ENCODE data around the gene SHISA9. TPM values are rescaled to one million over a fixed set of nuclear protein-coding genes. Genes with fewer than 3 reads are reported as not detected.

Gene SHISA9
- total RNA-seq, 2 donors from 2014 or later = not detected

GRCh38 chr16:13146829-13147228, 245.4 kb downstream of the SHISA9 start:
- ATAC-seq (no peak), DNase-seq (no peak)
- H3K27ac Mint-ChIP-seq = no peak overlapping the region
- H3K9me3 ChIP-seq (ENCODE audit: control insufficient read depth, low read length, poor library complexity, severe bottlenecking) = no peaks in the 10 kb centered on the region
- H3K4me1 Mint-ChIP-seq = no peaks in the 10 kb centered on the region
- H3K36me3 Mint-ChIP-seq (ENCODE audit: low read depth) = no peaks in the 10 kb centered on the region
- no peaks in the 10 kb centered on the region for H3K27me3 Mint-ChIP-seq
- H3K4me3 Mint-ChIP-seq = no peak overlapping the region

GRCh38 chr16:13148294-13148693, 246.9 kb downstream of the SHISA9 start:
- DNase-seq = no peak
- Mint-ChIP-seq H3K4me1 (no peaks in the 10 kb centered on the region), H3K27ac (no peak overlapping the region), H3K36me3 (ENCODE audit: low read depth) (no peaks in the 10 kb centered on the region), H3K4me3 (no peak overlapping the region), H3K27me3 (no peaks in the 10 kb centered on the region)
- no peak for ATAC-seq
- H3K9me3 ChIP-seq (ENCODE audit: control insufficient read depth, low read length, poor library complexity, severe bottlenecking) = no peaks in the 10 kb centered on the region

- no peaks in the 10 kb centered on the region for H3K36me3 Mint-ChIP-seq (ENCODE audit: low read depth)
- H3K27ac Mint-ChIP-seq = no peak overlapping the region
- H3K9me3 ChIP-seq (ENCODE audit: control insufficient read depth, low read length, poor library complexity, severe bottlenecking) = no peaks in the 10 kb centered on the region
- no peaks in the 10 kb centered on the region for H3K4me1 Mint-ChIP-seq
- no peaks in the 10 kb centered on the region for H3K27me3 Mint-ChIP-seq
- no peak overlapping the region for H3K4me3 Mint-ChIP-seq
- DNase-seq (no peak), ATAC-seq (no peak)
Observed at GRCh38 chr16:13148836-13149235, 247.4 kb downstream of the SHISA9 start.

- no peak for DNase-seq
- Mint-ChIP-seq H3K4me3 (no peak overlapping the region), H3K36me3 (ENCODE audit: low read depth) (no peaks in the 10 kb centered on the region), H3K27ac (no peak overlapping the region), H3K27me3 (no peaks in the 10 kb centered on the region), H3K4me1 (no peaks in the 10 kb centered on the region)
- H3K9me3 ChIP-seq (ENCODE audit: control insufficient read depth, low read length, poor library complexity, severe bottlenecking) = no peaks in the 10 kb centered on the region
- ATAC-seq = no peak
Observed at GRCh38 chr16:13150181-13150885, 248.9 kb downstream of the SHISA9 start.

GRCh38 chr16:13153696-13154095, 252.3 kb downstream of the SHISA9 start:
- H3K27me3 Mint-ChIP-seq = no peaks in the 10 kb centered on the region
- ATAC-seq = no peak
- DNase-seq = no peak
- no peaks in the 10 kb centered on the region for H3K9me3 ChIP-seq (ENCODE audit: control insufficient read depth, low read length, poor library complexity, severe bottlenecking)
- no peaks in the 10 kb centered on the region for H3K36me3 Mint-ChIP-seq (ENCODE audit: low read depth)
- H3K4me3 Mint-ChIP-seq = no peak overlapping the region
- H3K4me1 Mint-ChIP-seq = no peaks in the 10 kb centered on the region
- H3K27ac Mint-ChIP-seq = no peak overlapping the region

- DNase-seq = no peak
- Mint-ChIP-seq H3K27ac (no peak overlapping the region), H3K27me3 (no peaks in the 10 kb centered on the region), H3K4me1 (no peaks in the 10 kb centered on the region), H3K4me3 (no peak overlapping the region), H3K36me3 (ENCODE audit: low read depth) (no peaks in the 10 kb centered on the region)
- no peaks in the 10 kb centered on the region for H3K9me3 ChIP-seq (ENCODE audit: control insufficient read depth, low read length, poor library complexity, severe bottlenecking)
- no peak for ATAC-seq
Observed at GRCh38 chr16:13154799-13155198, 253.4 kb downstream of the SHISA9 start.

- no peaks in the 10 kb centered on the region for H3K36me3 Mint-ChIP-seq (ENCODE audit: low read depth)
- H3K4me1 Mint-ChIP-seq = no peaks in the 10 kb centered on the region
- ATAC-seq (no peak), DNase-seq (no peak)
- no peak overlapping the region for H3K27ac Mint-ChIP-seq
- no peak overlapping the region for H3K4me3 Mint-ChIP-seq
- no peaks in the 10 kb centered on the region for H3K9me3 ChIP-seq (ENCODE audit: control insufficient read depth, low read length, poor library complexity, severe bottlenecking)
- H3K27me3 Mint-ChIP-seq = no peaks in the 10 kb centered on the region
Observed at GRCh38 chr16:13155377-13155776, 254.0 kb downstream of the SHISA9 start.

GRCh38 chr16:13155780-13156179, 254.4 kb downstream of the SHISA9 start:
- Mint-ChIP-seq H3K4me1 (no peaks in the 10 kb centered on the region), H3K36me3 (ENCODE audit: low read depth) (no peaks in the 10 kb centered on the region), H3K27ac (no peak overlapping the region), H3K4me3 (no peak overlapping the region), H3K27me3 (no peaks in the 10 kb centered on the region)
- H3K9me3 ChIP-seq (ENCODE audit: control insufficient read depth, low read length, poor library complexity, severe bottlenecking) = no peaks in the 10 kb centered on the region
- no peak for ATAC-seq
- DNase-seq = no peak

- no peaks in the 10 kb centered on the region for H3K9me3 ChIP-seq (ENCODE audit: control insufficient read depth, low read length, poor library complexity, severe bottlenecking)
- ATAC-seq = no peak
- H3K4me3 Mint-ChIP-seq = no peak overlapping the region
- H3K27me3 Mint-ChIP-seq = no peaks in the 10 kb centered on the region
- no peak for DNase-seq
- H3K36me3 Mint-ChIP-seq (ENCODE audit: low read depth) = no peaks in the 10 kb centered on the region
- no peaks in the 10 kb centered on the region for H3K4me1 Mint-ChIP-seq
- H3K27ac Mint-ChIP-seq = no peak overlapping the region
Observed at GRCh38 chr16:13157082-13157481, 255.7 kb downstream of the SHISA9 start.

GRCh38 chr16:13158427-13158826, 257.0 kb downstream of the SHISA9 start:
- no peaks in the 10 kb centered on the region for H3K27me3 Mint-ChIP-seq
- ATAC-seq (no peak), DNase-seq (no peak)
- no peaks in the 10 kb centered on the region for H3K36me3 Mint-ChIP-seq (ENCODE audit: low read depth)
- H3K9me3 ChIP-seq (ENCODE audit: control insufficient read depth, low read length, poor library complexity, severe bottlenecking) = no peaks in the 10 kb centered on the region
- H3K4me3 Mint-ChIP-seq = no peak overlapping the region
- no peak overlapping the region for H3K27ac Mint-ChIP-seq
- no peaks in the 10 kb centered on the region for H3K4me1 Mint-ChIP-seq

- ATAC-seq (no peak), DNase-seq (no peak)
- Mint-ChIP-seq H3K27ac (no peak overlapping the region), H3K4me3 (no peak overlapping the region), H3K4me1 (no peaks in the 10 kb centered on the region), H3K27me3 (no peaks in the 10 kb centered on the region), H3K36me3 (ENCODE audit: low read depth) (no peaks in the 10 kb centered on the region)
- no peaks in the 10 kb centered on the region for H3K9me3 ChIP-seq (ENCODE audit: control insufficient read depth, low read length, poor library complexity, severe bottlenecking)
Observed at GRCh38 chr16:13165024-13165423, 263.6 kb downstream of the SHISA9 start.

GRCh38 chr16:13168091-13168572, 266.7 kb downstream of the SHISA9 start:
- H3K36me3 Mint-ChIP-seq (ENCODE audit: low read depth) = no peaks in the 10 kb centered on the region
- no peaks in the 10 kb centered on the region for H3K9me3 ChIP-seq (ENCODE audit: control insufficient read depth, low read length, poor library complexity, severe bottlenecking)
- H3K27me3 Mint-ChIP-seq = no peaks in the 10 kb centered on the region
- no peak overlapping the region for H3K27ac Mint-ChIP-seq
- no peaks in the 10 kb centered on the region for H3K4me1 Mint-ChIP-seq
- ATAC-seq (no peak), DNase-seq (no peak)
- H3K4me3 Mint-ChIP-seq = no peak overlapping the region

- Mint-ChIP-seq H3K36me3 (ENCODE audit: low read depth) (no peaks in the 10 kb centered on the region), H3K27ac (no peak overlapping the region), H3K4me3 (no peak overlapping the region), H3K4me1 (no peaks in the 10 kb centered on the region), H3K27me3 (no peaks in the 10 kb centered on the region)
- no peak for ATAC-seq
- no peaks in the 10 kb centered on the region for H3K9me3 ChIP-seq (ENCODE audit: control insufficient read depth, low read length, poor library complexity, severe bottlenecking)
- DNase-seq = no peak
Observed at GRCh38 chr16:13171313-13171712, 269.9 kb downstream of the SHISA9 start.

GRCh38 chr16:13176711-13177110, 275.3 kb downstream of the SHISA9 start:
- H3K9me3 ChIP-seq (ENCODE audit: control insufficient read depth, low read length, poor library complexity, severe bottlenecking) = no peaks in the 10 kb centered on the region
- no peak for ATAC-seq
- no peak for DNase-seq
- Mint-ChIP-seq H3K36me3 (ENCODE audit: low read depth) (no peaks in the 10 kb centered on the region), H3K4me1 (no peaks in the 10 kb centered on the region), H3K27ac (no peak overlapping the region), H3K4me3 (no peak overlapping the region), H3K27me3 (no peaks in the 10 kb centered on the region)
